D721Med (cell line): Measurements from ENCODE around the gene CDHR2.

Experiments used
- DNase-seq: peaks from one replicate; pipeline ENCODE4 v3.0.0; 2011; ENCODE audit warnings: low spot score; ENCODE audit not compliant: insufficient read length
- FAIRE-seq: peaks from 2 replicates; lab custom pipeline; 2011; peaks lifted over from hg19 to GRCh38; lab: Jason Lieb, UNC
- CTCF ChIP-seq: IDR thresholded peaks from 2 replicates; pipeline ENCODE4 v1.5.1; 2012; ENCODE audit warnings: mild to moderate bottlenecking, control low read depth; ENCODE audit not compliant: insufficient read depth; ENCODE audit errors: missing control alignments

The CDHR2 gene

GRCh38 chr5:176612008-176612407 is 62.9 kb downstream of the CDHR2 start:
- FAIRE-seq (no peak), DNase-seq (no peak)
- TF ChIP-seq CTCF: no peak

GRCh38 chr5:176612855-176613254 is 63.7 kb downstream of the CDHR2 start:
- DNase-seq (no peak), FAIRE-seq (no peak)
- no peak for TF ChIP-seq CTCF

GRCh38 chr5:176614805-176615478 is 65.8 kb downstream of the CDHR2 start:
- DNase-seq (no peak), FAIRE-seq (no peak)
- no peak for TF ChIP-seq CTCF

GRCh38 chr5:176616511-176616910 is 67.4 kb downstream of the CDHR2 start:
- no peak for TF ChIP-seq CTCF
- FAIRE-seq (no peak), DNase-seq (no peak)

GRCh38 chr5:176618783-176619182 is 69.6 kb downstream of the CDHR2 start:
- no peak for FAIRE-seq
- DNase-seq: no peak
- no peak for TF ChIP-seq CTCF

GRCh38 chr5:176619203-176619568 is 70.0 kb downstream of the CDHR2 start:
- TF ChIP-seq CTCF: peak; percentile 56
- FAIRE-seq (no peak), DNase-seq (no peak)

GRCh38 chr5:176619569-176620332 is 70.6 kb downstream of the CDHR2 start:
- TF ChIP-seq CTCF: no peak
- no peak for FAIRE-seq
- no peak for DNase-seq
